ENCODE measurements around the gene SOSTDC1.

Gene SOSTDC1

GRCh38 chr7:16420649-16421332, 44.7 kb downstream of the SOSTDC1 start:
- DNase-seq (ENCODE audit: extremely low read depth in 1 of 2, low read depth in 1 of 2), result peak; percentile 65 to 83

GRCh38 chr7:16420329-16420648, 45.2 kb downstream of the SOSTDC1 start:
- no peak for DNase-seq (ENCODE audit: extremely low read depth in 1 of 2, low read depth in 1 of 2)

- DNase-seq (ENCODE audit: extremely low read depth in 1 of 2, low read depth in 1 of 2), result no peak
These were observed 45.7 kb downstream of the SOSTDC1 start for GRCh38 chr7:16419859-16420258.

GRCh38 chr7:16419126-16419525, 46.4 kb downstream of the SOSTDC1 start:
- no peak for DNase-seq (ENCODE audit: extremely low read depth in 1 of 2, low read depth in 1 of 2)

- DNase-seq (ENCODE audit: extremely low read depth in 1 of 2, low read depth in 1 of 2), result no peak
These were observed 47.6 kb downstream of the SOSTDC1 start for GRCh38 chr7:16417906-16418305.

GRCh38 chr7:16416289-16417282, 49.0 kb downstream of the SOSTDC1 start:
- DNase-seq (ENCODE audit: extremely low read depth in 1 of 2, low read depth in 1 of 2), result no peak

GRCh38 chr7:16412274-16413254, 53.0 kb downstream of the SOSTDC1 start:
- DNase-seq (ENCODE audit: extremely low read depth in 1 of 2, low read depth in 1 of 2), result no peak

All from stimulated activated CD8-positive, alpha-beta memory T cell treated with anti-CD3 and anti-CD28 coated beads, Interleukin-7, amount 100 ng/mL, for 48 hours (primary cell).